T-helper 17 cell (primary cell): ENCODE measurements around the gene PPFIBP2. TPM values are rescaled to one million over a fixed set of nuclear protein-coding genes. Genes with fewer than 3 reads are reported as not detected.

Experiments
- ATAC-seq: fragments of 150-1000 bp; cut with Tn5 transposase; 2 replicates; pipeline ENCODE4 v1.10.0; 2021; ENCODE audit warnings: mild to moderate bottlenecking, moderate library complexity
- DNase-seq, 3 donors: peaks; one replicate each; pipeline versions ENCODE4 v3.0.0 to v3.0.0-alpha.2; 2020 to 2021
- H3K9me3 ChIP-seq: one replicate; pipeline ENCODE4 v1.7.0; 2013; ENCODE audit warnings: low read length, mild to moderate bottlenecking; ENCODE audit not compliant: control insufficient read depth, poor library complexity, severe bottlenecking
- H3K27ac Mint-ChIP-seq: one replicate; pipeline ENCODE4 v1.8.0; 2022; ENCODE audit warnings: mild to moderate bottlenecking, moderate library complexity, mixed read lengths
- H3K27me3 Mint-ChIP-seq: one replicate; pipeline ENCODE4 v1.8.0; 2022; ENCODE audit warnings: mixed read lengths
- H3K36me3 Mint-ChIP-seq: one replicate; pipeline ENCODE4 v1.8.0; 2022; ENCODE audit warnings: low read depth, mixed read lengths
- H3K4me1 Mint-ChIP-seq: one replicate; pipeline ENCODE4 v1.8.0; 2022; ENCODE audit warnings: mild to moderate bottlenecking, mixed read lengths
- H3K4me3 Mint-ChIP-seq: one replicate; pipeline ENCODE4 v1.8.0; 2022; ENCODE audit warnings: mild to moderate bottlenecking, moderate library complexity, mixed read lengths
- total RNA-seq, 4 donors: library from RNA in 2 of 4; stranded (reverse) in 2 of 4; gene quantifications; one replicate each; pipeline ENCODE4 v1.2.3 and lab custom pipeline; 2022 to 2026

Gene PPFIBP2
- total RNA-seq, 2 donors from 2014 or later = 26.2 to 40.6 TPM

GRCh38 chr11:7673724-7674434, 160.1 kb downstream of the PPFIBP2 start:
- H3K4me3 Mint-ChIP-seq = peak overlapping the region; percentile 87
- no peaks in the 10 kb centered on the region for H3K9me3 ChIP-seq
- ATAC-seq (peak; percentile 64), DNase-seq (no peak)
- peaks cover 11% of the 10 kb centered on the region for H3K4me1 Mint-ChIP-seq
- peaks cover 55% of the 10 kb centered on the region for H3K27me3 Mint-ChIP-seq
- no peaks in the 10 kb centered on the region for H3K36me3 Mint-ChIP-seq
- no peak overlapping the region for H3K27ac Mint-ChIP-seq

GRCh38 chr11:7675631-7676030, 161.8 kb downstream of the PPFIBP2 start:
- Mint-ChIP-seq H3K27me3 (peaks cover 67% of the 10 kb centered on the region), H3K27ac (no peak overlapping the region), H3K4me1 (peaks cover 11% of the 10 kb centered on the region), H3K4me3 (no peak overlapping the region), H3K36me3 (no peaks in the 10 kb centered on the region)
- DNase-seq = no peak
- no peak for ATAC-seq
- H3K9me3 ChIP-seq = no peaks in the 10 kb centered on the region

GRCh38 chr11:7677071-7677470, 163.3 kb downstream of the PPFIBP2 start:
- no peak for ATAC-seq
- H3K27me3 Mint-ChIP-seq = peaks cover 73% of the 10 kb centered on the region
- H3K4me1 Mint-ChIP-seq = peaks cover 11% of the 10 kb centered on the region
- no peak for DNase-seq
- no peaks in the 10 kb centered on the region for H3K9me3 ChIP-seq
- no peak overlapping the region for H3K27ac Mint-ChIP-seq
- H3K4me3 Mint-ChIP-seq = no peak overlapping the region
- H3K36me3 Mint-ChIP-seq = no peaks in the 10 kb centered on the region

- peaks cover 65% of the 10 kb centered on the region for H3K27me3 Mint-ChIP-seq
- no peak for ATAC-seq
These were observed 164.0 kb downstream of the PPFIBP2 start for GRCh38 chr11:7677796-7678201.

GRCh38 chr11:7683571-7683970, 169.8 kb downstream of the PPFIBP2 start:
- Mint-ChIP-seq H3K4me3 (no peak overlapping the region), H3K4me1 (no peaks in the 10 kb centered on the region), H3K36me3 (peaks cover 5% of the 10 kb centered on the region), H3K27me3 (peaks cover 43% of the 10 kb centered on the region), H3K27ac (no peak overlapping the region)
- DNase-seq = no peak
- H3K9me3 ChIP-seq = no peaks in the 10 kb centered on the region
- ATAC-seq = no peak

More at GRCh38 chr11:7677796-7678201, 164.0 kb downstream of the PPFIBP2 start:
- no peak overlapping the region for H3K4me3 Mint-ChIP-seq
- peaks cover 9% of the 10 kb centered on the region for H3K4me1 Mint-ChIP-seq
- H3K36me3 Mint-ChIP-seq = peaks cover 2% of the 10 kb centered on the region
- no peaks in the 10 kb centered on the region for H3K9me3 ChIP-seq
- no peak for DNase-seq
- no peak overlapping the region for H3K27ac Mint-ChIP-seq

- no peak for DNase-seq
- Mint-ChIP-seq H3K4me1 (no peaks in the 10 kb centered on the region), H3K4me3 (no peak overlapping the region), H3K27ac (no peak overlapping the region), H3K27me3 (peaks cover 49% of the 10 kb centered on the region), H3K36me3 (peaks cover 7% of the 10 kb centered on the region)
- ATAC-seq = no peak
- H3K9me3 ChIP-seq = no peaks in the 10 kb centered on the region
These were observed 173.0 kb downstream of the PPFIBP2 start for GRCh38 chr11:7686761-7687160.

- H3K9me3 ChIP-seq = no peaks in the 10 kb centered on the region
- Mint-ChIP-seq H3K27me3 (peaks cover 54% of the 10 kb centered on the region), H3K36me3 (peaks cover 7% of the 10 kb centered on the region), H3K4me1 (no peaks in the 10 kb centered on the region), H3K4me3 (no peak overlapping the region), H3K27ac (no peak overlapping the region)
- ATAC-seq (no peak), DNase-seq (no peak)
These were observed 173.6 kb downstream of the PPFIBP2 start for GRCh38 chr11:7687386-7687785.

- H3K27ac Mint-ChIP-seq = no peak overlapping the region
- ATAC-seq = no peak
- no peaks in the 10 kb centered on the region for H3K4me1 Mint-ChIP-seq
- peaks cover 8% of the 10 kb centered on the region for H3K36me3 Mint-ChIP-seq
- no peak for DNase-seq
- H3K27me3 Mint-ChIP-seq = peaks cover 64% of the 10 kb centered on the region
- no peak overlapping the region for H3K4me3 Mint-ChIP-seq
- no peaks in the 10 kb centered on the region for H3K9me3 ChIP-seq
These were observed 174.5 kb downstream of the PPFIBP2 start for GRCh38 chr11:7688238-7688826.

- no peaks in the 10 kb centered on the region for H3K9me3 ChIP-seq
- ATAC-seq = no peak
- Mint-ChIP-seq H3K4me1 (peaks cover 4% of the 10 kb centered on the region), H3K4me3 (no peak overlapping the region), H3K27me3 (peaks cover 73% of the 10 kb centered on the region), H3K36me3 (peaks cover 8% of the 10 kb centered on the region), H3K27ac (no peak overlapping the region)
- DNase-seq = no peak
These were observed 175.4 kb downstream of the PPFIBP2 start for GRCh38 chr11:7689239-7689638.

GRCh38 chr11:7690648-7691047, 176.8 kb downstream of the PPFIBP2 start:
- no peaks in the 10 kb centered on the region for H3K9me3 ChIP-seq
- H3K36me3 Mint-ChIP-seq = peaks cover 8% of the 10 kb centered on the region
- peaks cover 4% of the 10 kb centered on the region for H3K4me1 Mint-ChIP-seq
- H3K27me3 Mint-ChIP-seq = peaks cover 77% of the 10 kb centered on the region
- ATAC-seq (no peak), DNase-seq (no peak)
- no peak overlapping the region for H3K27ac Mint-ChIP-seq
- H3K4me3 Mint-ChIP-seq = no peak overlapping the region

GRCh38 chr11:7691759-7692350, 178.1 kb downstream of the PPFIBP2 start:
- Mint-ChIP-seq H3K4me1 (peaks cover 4% of the 10 kb centered on the region), H3K4me3 (no peak overlapping the region), H3K27me3 (peaks cover 72% of the 10 kb centered on the region), H3K27ac (no peak overlapping the region), H3K36me3 (peaks cover 8% of the 10 kb centered on the region)
- ATAC-seq = no peak
- no peaks in the 10 kb centered on the region for H3K9me3 ChIP-seq
- DNase-seq = no peak

GRCh38 chr11:7692426-7692825, 178.6 kb downstream of the PPFIBP2 start:
- Mint-ChIP-seq H3K36me3 (peaks cover 8% of the 10 kb centered on the region), H3K4me1 (peaks cover 4% of the 10 kb centered on the region), H3K27me3 (peaks cover 70% of the 10 kb centered on the region), H3K27ac (no peak overlapping the region), H3K4me3 (no peak overlapping the region)
- ATAC-seq (no peak), DNase-seq (no peak)
- H3K9me3 ChIP-seq = no peaks in the 10 kb centered on the region

GRCh38 chr11:7694235-7694634, 180.4 kb downstream of the PPFIBP2 start:
- no peaks in the 10 kb centered on the region for H3K9me3 ChIP-seq
- Mint-ChIP-seq H3K4me1 (peaks cover 4% of the 10 kb centered on the region), H3K27ac (peak overlapping the region; percentile 59), H3K36me3 (peaks cover 7% of the 10 kb centered on the region), H3K27me3 (peaks cover 66% of the 10 kb centered on the region), H3K4me3 (no peak overlapping the region)
- no peak for DNase-seq
- no peak for ATAC-seq
